ENCODE measurements around the gene MVB12B. TPM values are rescaled to one million over a fixed set of nuclear protein-coding genes. Genes with fewer than 3 reads are reported as not detected.
A peak's percentile ranks its signal among the peaks of the same experiment; 100 is the strongest.

The MVB12B gene
- total RNA-seq, 4 donors from 2014 or later, result 7.9 to 28.9 (median 14.4) TPM

DNA sequence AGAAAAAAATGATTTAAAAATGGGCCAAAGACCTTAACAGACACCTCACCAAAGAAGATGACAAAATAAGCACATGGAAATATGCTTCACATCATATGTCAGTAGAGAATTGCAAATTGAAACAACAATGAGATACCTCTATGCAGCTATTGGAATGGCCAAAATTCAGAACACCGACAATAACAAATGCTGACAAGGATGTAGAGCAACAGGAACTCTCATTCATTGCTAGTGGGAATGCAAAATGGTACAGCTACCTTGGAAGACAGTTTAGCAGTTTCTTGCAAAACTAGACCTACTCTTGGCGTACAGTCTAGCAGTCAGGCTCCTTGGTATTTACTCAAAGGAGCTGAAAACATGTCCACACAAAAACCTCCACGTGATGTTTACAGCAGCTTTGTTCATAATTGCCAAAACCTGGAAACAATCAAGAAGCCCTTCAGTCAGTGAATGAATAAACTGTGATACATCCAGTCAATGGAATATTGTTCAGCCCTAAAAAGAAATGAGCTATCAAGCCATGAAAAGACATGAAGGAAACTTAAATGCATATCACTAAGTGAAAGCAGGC, 10.5 kb upstream of the MVB12B start:
- TF ChIP-seq CTCF (IDR thresholded peaks at IDR 0.05), result no peak
- no peak for TF ChIP-seq POLR2A (IDR thresholded peaks at IDR 0.05)
- H3K4me3 ChIP-seq, result no peak overlapping the region

GRCh38 chr9:126317513-126317912, 9.1 kb upstream of the MVB12B start:
- DNase-seq, result peak in 1 of 3 donors; percentile 71
- no peaks in the 10 kb centered on the region for H3K9me3 ChIP-seq
- no peaks in the 10 kb centered on the region for H3K4me1 ChIP-seq
- TF ChIP-seq POLR2A (IDR thresholded peaks at IDR 0.05), result no peak
- peak in 4 of 6 experiments; percentile 43 to 52 (median 46) for TF ChIP-seq CTCF (IDR thresholded peaks at IDR 0.05)
- no peak overlapping the region for H3K4me3 ChIP-seq
- no peak overlapping the region for H3K27ac ChIP-seq
- H3K36me3 ChIP-seq, result no peaks in the 10 kb centered on the region
- H3K27me3 ChIP-seq, result no peaks in the 10 kb centered on the region

More for the DNA sequence above, 10.5 kb upstream of the MVB12B start:
- H3K4me1 ChIP-seq, result no peaks in the 10 kb centered on the region
- no peak overlapping the region for H3K27ac ChIP-seq
- no peaks in the 10 kb centered on the region for H3K27me3 ChIP-seq
- DNase-seq, result no peak
- H3K9me3 ChIP-seq, result no peaks in the 10 kb centered on the region
- no peaks in the 10 kb centered on the region for H3K36me3 ChIP-seq

- Histone ChIP-seq H3K9me3 (no peaks in the 10 kb centered on the region), H3K36me3 (no peaks in the 10 kb centered on the region), H3K4me3 (no peak overlapping the region), H3K27ac (no peak overlapping the region), H3K4me1 (no peaks in the 10 kb centered on the region), H3K27me3 (no peaks in the 10 kb centered on the region)
- no peak for DNase-seq
- TF ChIP-seq CTCF (IDR thresholded peaks at IDR 0.05) (no peak), POLR2A (IDR thresholded peaks at IDR 0.05) (no peak)
Measured at GRCh38 chr9:126318858-126319257, 7.8 kb upstream of the MVB12B start.

GRCh38 chr9:126319671-126320070, 7.0 kb upstream of the MVB12B start:
- Histone ChIP-seq H3K36me3 (no peaks in the 10 kb centered on the region), H3K4me3 (no peak overlapping the region), H3K4me1 (no peaks in the 10 kb centered on the region), H3K27me3 (no peaks in the 10 kb centered on the region), H3K27ac (no peak overlapping the region), H3K9me3 (no peaks in the 10 kb centered on the region)
- TF ChIP-seq POLR2A (IDR thresholded peaks at IDR 0.05), result no peak
- TF ChIP-seq CTCF (IDR thresholded peaks at IDR 0.05), result no peak
- DNase-seq, result no peak

DNA sequence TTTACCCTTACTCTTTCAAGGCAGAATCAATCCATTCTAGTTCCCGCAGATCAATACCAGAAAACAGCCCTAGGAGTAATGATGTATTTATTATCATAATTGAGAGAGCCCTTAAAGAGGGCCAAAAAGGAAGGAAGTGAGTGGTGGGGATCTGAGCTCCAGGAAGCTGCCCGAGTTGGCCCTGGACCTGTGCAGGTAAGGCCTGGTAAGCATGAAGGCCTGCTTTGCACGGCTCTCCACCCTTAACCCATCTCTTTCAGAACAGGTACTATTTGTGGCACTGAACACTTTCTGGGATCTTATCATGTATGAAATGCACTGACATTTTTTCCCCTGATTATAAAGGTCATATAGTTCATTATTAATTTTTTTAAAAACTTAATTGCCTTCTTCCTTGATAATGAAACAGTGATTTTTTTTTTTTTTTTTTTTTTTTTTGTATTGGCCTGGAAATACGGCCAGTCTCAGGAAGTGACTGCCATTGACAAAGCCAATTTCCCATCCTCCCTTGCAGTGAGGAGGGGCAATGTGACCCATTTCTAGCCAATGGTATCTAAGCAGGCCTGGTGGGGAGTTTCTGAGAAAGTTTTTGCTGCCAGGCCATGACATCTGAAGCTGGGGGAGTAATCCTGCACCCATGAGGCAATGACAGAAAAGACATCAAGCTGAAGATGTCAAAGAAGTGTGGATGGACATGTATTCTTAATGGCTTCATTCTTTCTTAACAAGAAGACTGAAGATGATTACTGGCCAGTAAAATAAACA, 6.3 kb upstream of the MVB12B start:
- no peaks in the 10 kb centered on the region for H3K9me3 ChIP-seq
- no peak for TF ChIP-seq CTCF (IDR thresholded peaks at IDR 0.05)
- no peak for TF ChIP-seq POLR2A (IDR thresholded peaks at IDR 0.05)
- H3K27ac ChIP-seq, result no peak overlapping the region
- no peaks in the 10 kb centered on the region for H3K27me3 ChIP-seq
- no peak overlapping the region for H3K4me3 ChIP-seq
- DNase-seq, result no peak
- no peaks in the 10 kb centered on the region for H3K36me3 ChIP-seq
- H3K4me1 ChIP-seq, result no peaks in the 10 kb centered on the region

Data from Peyer's patch (tissue), 4 donors.